ENCODE data around the gene ERI2. TPM values are rescaled to one million over a fixed set of nuclear protein-coding genes. Genes with fewer than 3 reads are reported as not detected.
"Not testable (repeated sequence)": the region's sequence is repeated elsewhere in the genome, so short reads cannot be mapped to it uniquely, and the experiment has no call there.

Gene ERI2
- polyA plus RNA-seq, 1 donor from 2014 or later, result 1.5 TPM

DNA sequence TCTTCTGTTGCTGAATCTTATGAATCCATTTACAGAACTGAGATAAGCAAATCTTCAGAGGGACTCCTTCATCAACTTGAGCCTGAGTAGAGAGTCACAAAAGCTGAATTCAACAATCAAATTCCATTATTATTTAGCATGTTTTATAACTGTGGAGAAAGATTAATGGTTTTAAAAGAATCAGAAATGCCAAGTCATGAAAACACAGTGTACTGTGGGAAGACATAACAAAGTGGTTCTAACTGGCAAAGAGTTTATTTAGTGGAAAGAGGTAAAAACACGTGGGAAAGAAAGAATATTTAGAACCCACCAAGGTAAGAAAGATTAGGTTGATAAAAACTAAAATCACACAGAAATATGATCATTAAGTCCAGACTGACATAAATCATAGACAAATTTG is 5.0 kb downstream of the ERI2 start:
- no peak overlapping the region for H3K27ac Mint-ChIP-seq

DNA sequence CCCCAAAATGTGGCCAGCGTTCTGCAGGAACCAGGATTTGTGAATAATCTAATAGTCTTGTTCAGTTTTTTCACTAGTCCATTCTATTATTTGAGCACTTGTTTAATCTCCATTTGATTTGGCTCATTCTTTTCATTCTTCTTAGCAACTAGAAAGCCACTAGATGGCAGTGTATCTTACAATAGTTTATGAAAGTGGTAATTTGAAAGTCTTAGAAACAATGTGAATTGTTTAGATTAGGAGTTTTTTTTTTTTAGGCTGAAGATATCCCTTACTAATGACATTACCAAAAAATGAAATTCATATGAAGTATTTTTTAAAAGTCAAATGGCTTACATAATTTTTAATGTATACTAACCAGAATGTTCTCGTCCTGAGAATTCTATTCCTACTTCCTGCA is 6.7 kb downstream of the ERI2 start:
- Mint-ChIP-seq H3K27ac (no peak overlapping the region), H3K27me3 (no peaks in the 10 kb centered on the region), H3K36me3 (no peaks in the 10 kb centered on the region), H3K4me1 (peaks cover 0 to 1% (median 0%) of the 10 kb centered on the region in 3 donors), H3K9me3 (no peaks in the 10 kb centered on the region), H3K4me3 (no peak overlapping the region)

More for the DNA sequence above, 5.0 kb downstream of the ERI2 start:
- Mint-ChIP-seq H3K36me3 (no peaks in the 10 kb centered on the region), H3K9me3 (no peaks in the 10 kb centered on the region), H3K27me3 (no peaks in the 10 kb centered on the region), H3K4me1 (peaks cover 0 to 6% (median under 1%) of the 10 kb centered on the region in 3 donors), H3K4me3 (no peak overlapping the region)

DNA sequence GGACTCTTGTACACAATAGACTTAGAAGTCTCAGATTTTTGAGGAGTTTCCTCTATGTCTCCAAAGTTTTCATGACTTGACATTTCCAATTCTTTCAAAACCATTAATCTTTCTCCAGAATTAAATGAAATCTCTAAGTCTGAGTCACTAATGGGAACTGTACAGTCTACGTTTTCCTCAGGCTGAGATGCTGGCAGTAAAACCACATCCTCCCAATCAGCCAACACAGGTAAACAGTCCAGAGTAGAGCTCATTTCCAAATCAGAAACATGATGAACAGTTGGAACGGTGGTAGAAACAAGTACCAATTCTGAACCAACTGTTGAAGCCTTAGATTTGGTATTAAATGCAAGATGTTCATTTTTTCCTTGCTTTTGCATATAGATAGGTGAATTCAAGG is 7.9 kb downstream of the ERI2 start:
- H3K27ac Mint-ChIP-seq, result no peak overlapping the region
- no peak overlapping the region for H3K4me3 Mint-ChIP-seq
- no peaks in the 10 kb centered on the region for H3K9me3 Mint-ChIP-seq
- H3K4me1 Mint-ChIP-seq, result no peaks in the 10 kb centered on the region
- no peaks in the 10 kb centered on the region for H3K36me3 Mint-ChIP-seq
- H3K27me3 Mint-ChIP-seq, result no peaks in the 10 kb centered on the region

DNA sequence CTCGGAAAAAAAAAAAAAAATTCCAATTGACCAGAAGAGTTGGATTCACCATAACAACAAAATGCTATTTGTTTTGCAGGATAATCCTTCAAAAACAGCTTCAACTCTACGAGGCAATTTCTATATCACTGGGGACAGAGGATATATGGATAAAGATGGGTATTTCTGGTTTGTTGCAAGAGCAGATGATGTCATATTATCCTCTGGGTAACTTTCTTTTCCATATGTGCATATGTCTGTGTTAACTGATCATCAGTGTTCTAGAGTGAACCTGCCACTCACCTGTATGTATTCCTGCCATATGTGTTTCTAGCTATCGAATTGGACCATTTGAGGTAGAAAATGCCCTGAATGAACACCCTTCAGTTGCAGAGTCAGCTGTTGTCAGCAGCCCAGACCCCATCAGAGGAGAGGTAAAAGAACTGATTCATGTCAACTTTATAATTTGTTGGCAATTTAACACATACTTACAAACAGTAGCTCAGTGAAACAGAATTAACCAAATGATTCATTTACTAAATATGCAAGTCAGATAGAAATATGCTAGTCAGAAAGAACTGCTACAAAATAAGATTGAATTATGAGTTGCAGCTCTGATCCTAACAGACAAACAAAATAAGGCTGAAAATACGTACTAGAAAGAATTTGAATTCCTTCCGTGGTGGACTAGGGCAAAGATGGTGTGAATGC is 14.2 kb downstream of the ERI2 start:
- Mint-ChIP-seq H3K27ac (no peak overlapping the region), H3K4me1 (no peaks in the 10 kb centered on the region), H3K4me3 (peak overlapping the region in 1 of 4 donors; percentile 23), H3K9me3 (no peaks in the 10 kb centered on the region), H3K27me3 (no peaks in the 10 kb centered on the region), H3K36me3 (no peaks in the 10 kb centered on the region)

DNA sequence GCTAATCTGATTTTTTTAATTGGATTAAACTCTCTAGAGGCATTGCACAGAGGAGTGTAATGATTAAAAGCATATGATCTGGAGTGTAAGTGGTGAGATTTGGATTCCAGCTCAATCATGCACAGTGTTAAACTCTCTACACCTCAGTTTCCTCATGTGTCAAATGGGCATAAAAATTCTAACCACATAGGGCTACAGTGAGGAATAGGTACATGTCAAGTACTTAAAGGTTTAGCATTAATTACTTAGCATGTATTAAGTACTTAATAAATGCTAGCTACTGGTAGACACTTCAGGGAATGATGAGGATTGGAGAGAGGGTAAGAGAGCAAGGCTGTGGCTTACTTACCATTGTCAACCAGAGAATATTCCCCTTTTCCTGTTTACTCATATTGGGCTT is 17.1 kb downstream of the ERI2 start:
- Mint-ChIP-seq H3K36me3 (no peaks in the 10 kb centered on the region), H3K4me3 (no peak overlapping the region), H3K27ac (no peak overlapping the region), H3K9me3 (no peaks in the 10 kb centered on the region), H3K27me3 (no peaks in the 10 kb centered on the region), H3K4me1 (no peaks in the 10 kb centered on the region)

DNA sequence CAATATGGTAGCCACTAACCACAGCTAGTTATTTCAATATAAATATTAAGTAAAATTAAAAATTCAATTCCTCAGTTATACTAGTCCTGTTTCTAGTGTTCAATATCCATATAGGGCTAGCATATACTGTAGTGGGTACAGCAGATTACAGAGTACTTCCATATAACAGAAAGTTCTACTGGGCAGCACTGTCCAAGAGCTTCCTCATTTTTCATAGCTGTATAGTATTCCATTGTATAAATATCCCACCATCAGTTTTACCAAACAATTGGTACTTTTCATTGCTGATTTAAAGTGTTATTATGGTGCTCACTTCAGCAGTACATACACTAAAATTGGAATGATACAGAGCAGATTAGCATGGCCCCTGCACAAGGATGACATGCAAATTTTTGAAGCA is 22.1 kb downstream of the ERI2 start:
- H3K27me3 Mint-ChIP-seq, result no peaks in the 10 kb centered on the region
- H3K36me3 Mint-ChIP-seq, result no peaks in the 10 kb centered on the region
- H3K4me3 Mint-ChIP-seq, result no peak overlapping the region
- H3K4me1 Mint-ChIP-seq, result no peaks in the 10 kb centered on the region
- H3K27ac Mint-ChIP-seq, result no peak overlapping the region
- no peaks in the 10 kb centered on the region for H3K9me3 Mint-ChIP-seq

DNA sequence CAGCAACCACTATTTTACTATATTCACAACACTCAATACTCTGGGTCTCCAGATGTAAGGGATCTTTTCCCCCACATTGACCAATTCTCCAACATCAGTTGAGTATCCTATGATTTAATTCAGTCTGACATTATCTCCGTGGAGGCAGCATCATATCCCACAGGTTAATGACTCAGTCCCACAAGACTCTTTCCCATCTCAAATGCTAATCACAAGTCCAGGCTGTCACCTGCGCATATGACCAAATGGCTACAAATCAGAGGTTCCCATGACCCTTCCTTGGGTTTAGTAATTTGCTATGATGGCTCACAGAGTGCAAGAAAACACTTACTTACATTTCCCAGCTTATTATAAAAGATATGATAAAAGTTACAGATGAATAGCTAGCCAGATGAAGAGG is 23.8 kb downstream of the ERI2 start:
- H3K27me3 Mint-ChIP-seq, result no peaks in the 10 kb centered on the region
- H3K4me1 Mint-ChIP-seq, result no peaks in the 10 kb centered on the region
- no peaks in the 10 kb centered on the region for H3K36me3 Mint-ChIP-seq
- no peaks in the 10 kb centered on the region for H3K9me3 Mint-ChIP-seq
- no peak overlapping the region for H3K4me3 Mint-ChIP-seq
- no peak overlapping the region for H3K27ac Mint-ChIP-seq

DNA sequence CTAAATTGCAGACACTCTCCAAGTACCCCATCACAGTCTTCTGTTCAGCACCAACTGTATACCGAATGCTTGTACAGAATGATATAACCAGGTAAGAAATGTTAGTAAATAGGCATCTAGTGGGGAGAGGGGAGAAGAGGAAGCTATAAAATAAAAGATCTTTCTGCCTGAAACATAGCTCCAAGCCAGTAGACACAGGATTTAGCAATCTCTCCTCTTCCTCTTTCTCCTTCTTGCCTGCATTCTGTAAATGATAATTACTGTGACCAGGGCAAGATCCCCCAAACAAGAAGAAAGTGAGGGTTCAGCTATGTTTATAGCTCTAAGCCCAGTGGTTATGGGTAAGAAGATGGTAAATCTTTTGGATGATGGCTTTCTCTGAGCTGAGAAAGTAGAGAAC is 24.6 kb downstream of the ERI2 start:
- H3K4me3 Mint-ChIP-seq, result no peak overlapping the region
- H3K36me3 Mint-ChIP-seq, result no peaks in the 10 kb centered on the region
- no peaks in the 10 kb centered on the region for H3K9me3 Mint-ChIP-seq
- no peaks in the 10 kb centered on the region for H3K4me1 Mint-ChIP-seq
- H3K27me3 Mint-ChIP-seq, result no peaks in the 10 kb centered on the region
- H3K27ac Mint-ChIP-seq, result no peak overlapping the region

DNA sequence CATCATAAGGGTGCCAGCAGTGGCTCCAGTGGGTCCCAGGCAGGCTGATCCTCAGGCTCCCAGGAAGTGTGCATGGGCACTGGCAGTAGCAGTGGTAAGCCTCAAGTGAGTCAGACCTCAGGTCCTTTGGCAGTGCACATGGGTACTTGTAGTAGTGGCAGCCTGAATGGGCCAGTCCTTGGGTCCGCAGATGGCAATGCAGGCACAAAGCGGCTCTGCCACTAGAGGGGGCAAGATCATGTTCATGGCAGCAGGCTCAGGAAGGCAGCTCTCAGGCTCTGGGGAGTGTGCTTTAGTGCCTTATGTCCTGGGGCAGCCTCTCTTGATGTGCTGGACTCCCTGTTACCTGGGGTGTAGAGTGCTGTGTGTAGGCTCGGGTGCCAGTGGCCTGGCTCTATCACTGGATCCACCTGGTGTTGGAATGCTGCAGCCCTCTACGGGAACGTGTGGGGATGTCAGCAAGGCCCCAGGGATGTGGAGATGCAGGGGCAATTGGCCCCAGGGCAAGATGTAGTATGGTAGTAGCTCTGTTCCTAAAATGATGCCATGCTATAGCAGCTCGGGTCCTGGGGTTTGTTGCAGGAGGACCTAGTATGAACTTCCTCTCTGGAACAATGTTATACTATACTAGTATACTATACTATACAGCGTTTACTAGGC is 31.4 kb downstream of the ERI2 start:
- Mint-ChIP-seq H3K36me3 (no peaks in the 10 kb centered on the region), H3K9me3 (peaks cover 0 to 2% (median 0%) of the 10 kb centered on the region in 3 donors), H3K4me1 (no peaks in the 10 kb centered on the region), H3K27me3 (no peaks in the 10 kb centered on the region), H3K27ac (no peak overlapping the region), H3K4me3 (no peak overlapping the region)

DNA sequence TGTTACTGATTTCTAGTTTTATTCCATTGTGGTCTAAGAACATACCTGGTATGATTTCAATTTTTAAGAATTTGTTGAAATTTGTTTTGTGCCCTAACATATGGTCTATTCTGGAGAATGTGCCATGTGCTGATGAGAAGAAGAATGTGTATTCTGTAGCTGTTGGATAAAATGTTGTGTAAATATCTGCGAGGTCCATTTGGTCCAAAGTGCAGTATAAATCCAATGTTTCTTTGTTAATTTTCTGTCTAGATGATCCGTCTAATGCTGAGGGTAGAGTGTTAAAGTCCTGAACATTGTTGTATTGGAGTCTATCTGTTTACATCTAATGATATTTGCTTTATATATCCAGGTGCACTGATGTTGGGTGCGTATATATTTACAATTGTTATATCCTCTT is 32.6 kb downstream of the ERI2 start:
- no peak overlapping the region for H3K27ac Mint-ChIP-seq
- H3K9me3 Mint-ChIP-seq, result peaks cover 0 to 2% (median 0%) of the 10 kb centered on the region in 3 donors
- no peaks in the 10 kb centered on the region for H3K4me1 Mint-ChIP-seq
- H3K27me3 Mint-ChIP-seq, result no peaks in the 10 kb centered on the region
- H3K36me3 Mint-ChIP-seq, result no peaks in the 10 kb centered on the region
- H3K4me3 Mint-ChIP-seq, result no peak overlapping the region

DNA sequence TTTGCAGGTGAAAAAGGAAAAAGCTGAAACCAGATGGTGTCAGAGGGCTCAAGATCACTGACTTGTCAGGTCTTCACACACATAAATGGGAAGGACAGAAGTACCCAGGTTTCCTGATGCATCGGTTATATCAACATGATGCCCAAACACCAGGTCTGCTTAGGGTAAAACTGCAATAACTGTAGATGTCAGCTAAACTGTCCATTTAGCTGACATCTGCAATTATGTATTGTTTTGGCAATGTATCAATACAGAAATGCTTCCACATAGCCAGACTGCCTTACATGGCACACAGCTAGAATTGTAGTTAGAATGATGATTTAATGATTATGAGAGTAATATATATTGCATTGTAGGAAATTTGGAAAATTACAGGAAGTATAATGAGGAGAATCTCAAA is 37.5 kb downstream of the ERI2 start:
- Mint-ChIP-seq H3K9me3 (peaks cover 0 to 2% (median 0%) of the 10 kb centered on the region in 3 donors), H3K4me3 (no peak overlapping the region), H3K36me3 (no peaks in the 10 kb centered on the region), H3K4me1 (peaks cover 3 to 7% (median 3%) of the 10 kb centered on the region in 3 donors), H3K27me3 (no peaks in the 10 kb centered on the region), H3K27ac (no peak overlapping the region)

DNA sequence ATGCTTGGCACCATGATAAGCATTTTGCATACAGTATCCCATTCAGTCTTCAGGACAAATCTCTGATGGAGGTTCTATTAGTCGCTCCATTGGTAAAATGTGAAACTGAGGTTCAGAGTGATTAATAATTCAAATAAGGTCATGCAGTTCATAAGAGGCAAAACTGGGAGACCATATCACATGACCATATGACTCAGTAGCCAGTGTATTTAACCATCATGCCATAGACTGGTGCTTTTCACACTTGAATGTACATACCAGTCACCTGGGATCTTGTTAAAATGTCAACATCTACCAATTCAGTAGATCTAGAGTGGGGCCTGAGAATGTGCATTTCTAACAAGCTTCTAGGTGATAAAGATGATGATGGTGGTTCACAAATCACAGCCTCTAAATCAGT is 38.2 kb downstream of the ERI2 start:
- no peaks in the 10 kb centered on the region for H3K36me3 Mint-ChIP-seq
- H3K4me1 Mint-ChIP-seq, result peaks cover 9 to 13% (median 10%) of the 10 kb centered on the region in 3 donors
- no peaks in the 10 kb centered on the region for H3K9me3 Mint-ChIP-seq
- H3K27me3 Mint-ChIP-seq, result no peaks in the 10 kb centered on the region
- H3K27ac Mint-ChIP-seq, result no peak overlapping the region
- no peak overlapping the region for H3K4me3 Mint-ChIP-seq

DNA sequence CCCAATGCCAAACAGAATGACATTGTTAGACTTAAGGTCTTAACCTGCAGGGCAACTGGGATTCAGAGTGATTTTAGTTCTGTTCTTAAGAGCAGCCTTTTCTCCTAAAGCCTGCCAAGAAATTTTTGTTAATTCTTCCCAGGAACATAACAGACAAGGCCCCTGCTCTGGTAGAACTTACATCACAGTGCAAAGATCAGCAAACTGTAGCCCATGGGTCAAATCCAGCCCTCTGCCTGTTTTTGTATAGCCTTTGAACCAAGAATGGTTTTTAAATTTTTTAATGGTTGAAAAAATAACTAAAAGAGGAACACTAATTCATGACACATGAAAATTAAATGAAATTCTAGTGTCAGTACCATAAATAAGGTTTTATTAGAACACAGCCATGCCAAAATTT is 38.7 kb downstream of the ERI2 start:
- Mint-ChIP-seq H3K27me3 (no peaks in the 10 kb centered on the region), H3K36me3 (no peaks in the 10 kb centered on the region), H3K27ac (no peak overlapping the region), H3K4me1 (peaks cover 12 to 14% (median 13%) of the 10 kb centered on the region in 3 donors), H3K9me3 (no peaks in the 10 kb centered on the region), H3K4me3 (no peak overlapping the region)

DNA sequence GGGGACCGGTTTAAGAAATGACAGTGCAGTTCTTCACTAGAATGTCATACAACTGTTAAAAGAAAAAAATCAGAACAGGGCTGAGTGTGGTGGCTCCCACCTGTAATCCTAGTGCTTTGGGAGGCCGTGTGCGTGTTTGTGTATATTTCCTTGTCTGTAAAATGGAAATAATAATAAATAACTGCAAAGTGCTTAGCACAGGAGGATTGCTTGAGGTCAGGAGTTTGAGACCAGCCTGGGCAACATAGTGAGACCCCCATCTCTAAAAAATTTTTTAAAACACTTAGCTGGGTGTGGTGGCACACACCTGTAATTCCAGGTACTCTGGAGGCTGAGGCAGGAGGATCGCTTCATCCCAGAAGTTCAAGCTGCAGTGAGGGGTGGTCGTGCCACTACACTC is 40.0 kb downstream of the ERI2 start:
- Mint-ChIP-seq H3K27me3 (no peaks in the 10 kb centered on the region), H3K27ac (no peak overlapping the region), H3K4me1 (peaks cover 12 to 18% (median 14%) of the 10 kb centered on the region in 3 donors), H3K36me3 (no peaks in the 10 kb centered on the region), H3K9me3 (peaks cover 0 to 5% (median 0%) of the 10 kb centered on the region in 3 donors), H3K4me3 (no peak overlapping the region)

DNA sequence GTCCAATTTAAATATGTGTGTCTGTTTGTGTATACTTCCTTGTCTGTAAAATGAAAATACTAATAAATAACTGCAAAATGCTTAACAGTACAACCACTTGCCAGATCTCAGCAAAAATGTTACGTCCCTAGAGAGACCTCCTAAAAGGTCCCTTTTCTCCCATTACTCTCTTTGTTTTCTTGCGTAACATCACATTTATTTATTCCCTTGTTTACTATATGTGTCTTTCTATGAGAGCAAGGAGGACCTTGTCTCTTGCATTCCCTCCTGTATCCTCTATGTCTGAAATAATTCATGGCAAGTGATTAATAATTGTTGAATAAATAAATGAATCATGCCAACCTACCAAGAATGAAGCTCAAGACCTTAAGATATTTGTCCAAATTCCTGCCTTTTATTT is 40.5 kb downstream of the ERI2 start:
- Mint-ChIP-seq H3K9me3 (peaks cover 0 to 6% (median 1%) of the 10 kb centered on the region in 3 donors), H3K27me3 (no peaks in the 10 kb centered on the region), H3K27ac (peak overlapping the region in 1 of 3 donors; percentile 69), H3K36me3 (peaks cover 2% of the 10 kb centered on the region), H3K4me3 (no peak overlapping the region), H3K4me1 (peaks cover 12 to 18% (median 14%) of the 10 kb centered on the region in 3 donors)

DNA sequence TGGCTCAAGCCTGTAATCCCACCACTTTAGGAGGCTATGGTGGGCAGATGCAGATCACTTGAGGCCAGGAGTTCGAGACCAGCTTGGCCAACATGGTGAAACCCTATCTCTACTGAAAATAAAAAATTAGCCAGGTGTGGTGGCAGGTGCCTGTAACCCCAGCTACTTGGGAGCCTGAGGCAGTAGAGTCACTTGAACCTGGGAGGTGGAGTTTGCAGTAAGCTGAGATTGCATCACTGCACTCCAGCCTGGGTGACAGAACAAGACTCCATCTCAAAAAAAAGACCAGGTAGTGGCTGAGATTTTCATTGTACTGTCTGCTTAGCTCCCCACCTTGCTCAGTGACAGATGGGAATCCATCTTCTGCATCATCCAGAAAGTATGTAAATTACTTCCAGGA is 41.8 kb downstream of the ERI2 start:
- not testable (repeated sequence) for H3K36me3 Mint-ChIP-seq, H3K27me3 Mint-ChIP-seq, H3K4me3 Mint-ChIP-seq, H3K27ac Mint-ChIP-seq
- H3K9me3 Mint-ChIP-seq, result peaks cover 0 to 13% (median 2%) of the 10 kb centered on the region in 3 donors
- peaks cover 12 to 18% (median 14%) of the 10 kb centered on the region in 3 donors for H3K4me1 Mint-ChIP-seq

All from IgD-negative memory B cell (primary cell).